Liver (tissue), 9 donors: ENCODE measurements around the gene RDX. TPM values are rescaled to one million over a fixed set of nuclear protein-coding genes. Genes with fewer than 3 reads are reported as not detected.
A peak's percentile ranks its signal among the peaks of the same experiment; 100 is the strongest.

Experiments
- DNase-seq: peaks from one replicate; pipeline ENCODE4 v3.0.0-alpha.2; 2017; ENCODE audit warnings: low spot score
- H3K27ac ChIP-seq, 2 donors: one replicate each; pipeline ENCODE4 v1.7.0; 2013; ENCODE audit warnings: inconsistent platforms in 2 of 2, low read length in 2 of 2, control low read depth in 1 of 2, low read depth in 1 of 2, mild to moderate bottlenecking in 1 of 2
- H3K27me3 ChIP-seq, 4 donors: one replicate each; pipeline versions ENCODE4 v1.6.1 to v1.7.0; 2013; ENCODE audit warnings: low read length in 3 of 4, inconsistent platforms in 1 of 4, mild to moderate bottlenecking in 1 of 4, moderate library complexity in 1 of 4; ENCODE audit not compliant: control insufficient read depth in 4 of 4, insufficient read depth in 4 of 4
- H3K36me3 ChIP-seq, 4 donors: one replicate each; pipeline versions ENCODE4 v1.6.1 to v1.7.0; 2013; ENCODE audit warnings: low read length in 3 of 4, mild to moderate bottlenecking in 3 of 4, low read depth in 1 of 4, moderate library complexity in 1 of 4; ENCODE audit not compliant: control insufficient read depth in 4 of 4, insufficient read depth in 3 of 4
- H3K4me1 ChIP-seq, 4 donors: one replicate each; pipeline versions ENCODE4 v1.6.1 to v1.7.0; 2013; ENCODE audit warnings: low read length in 3 of 4, mild to moderate bottlenecking in 3 of 4, moderate library complexity in 1 of 4; ENCODE audit not compliant: control insufficient read depth in 4 of 4, insufficient read depth in 4 of 4
- H3K4me3 ChIP-seq, 3 donors: one replicate each; pipeline versions ENCODE4 v1.6.1 to v1.7.0; 2013; ENCODE audit warnings: low read length in 3 of 3, control low read depth in 1 of 3, low read depth in 1 of 3, mild to moderate bottlenecking in 1 of 3
- H3K9ac ChIP-seq, 2 donors: one replicate each; pipeline ENCODE4 v1.7.0; 2013; ENCODE audit warnings: low read length in 2 of 2, mild to moderate bottlenecking in 2 of 2, moderate library complexity in 2 of 2, control low read depth in 1 of 2, low read depth in 1 of 2
- H3K9me3 ChIP-seq, 4 donors: one replicate each; pipeline versions ENCODE4 v1.6.1 to v1.7.0; 2013; ENCODE audit warnings: low read length in 3 of 4; ENCODE audit not compliant: control insufficient read depth in 4 of 4
- EGR1 ChIP-seq, 2 donors: IDR thresholded peaks; 2 replicates each; pipeline ENCODE4 v1.6.1; 2016 to 2018; ENCODE audit warnings: antibody characterized with exemption in 2 of 2, low read depth in 2 of 2
- FOXA1 ChIP-seq: IDR thresholded peaks from 2 replicates; pipeline ENCODE4 v1.6.1; 2016; ENCODE audit warnings: antibody characterized with exemption
- FOXA2 ChIP-seq: IDR thresholded peaks from 2 replicates; pipeline ENCODE4 v1.6.1; 2016; ENCODE audit warnings: antibody characterized with exemption
- GABPA ChIP-seq, 2 donors: IDR thresholded peaks in 1 of 2; conservative IDR thresholded peaks in 1 of 2; 2 replicates each; pipeline ENCODE4 v1.6.1; 2016; ENCODE audit warnings: antibody characterized with exemption in 2 of 2, mild to moderate bottlenecking in 1 of 2, moderate library complexity in 1 of 2
- HNF4A ChIP-seq, 2 donors: conservative IDR thresholded peaks; 2 replicates each; pipeline ENCODE4 v1.6.1; 2016; ENCODE audit warnings: antibody characterized with exemption in 2 of 2, mild to moderate bottlenecking in 2 of 2
- HNF4G ChIP-seq: IDR thresholded peaks from 2 replicates; pipeline ENCODE4 v1.6.1; 2016; ENCODE audit warnings: antibody characterized with exemption
- JUND ChIP-seq, 2 donors: IDR thresholded peaks; 2 replicates each; pipeline ENCODE4 v1.6.1; 2016; ENCODE audit warnings: antibody characterized with exemption in 2 of 2
- NR2F2 ChIP-seq: IDR thresholded peaks from 2 replicates; pipeline ENCODE4 v1.6.1; 2016; ENCODE audit warnings: antibody characterized with exemption
- RAD21 ChIP-seq, 2 donors: IDR thresholded peaks; 2 replicates each; pipeline ENCODE4 v1.6.1; 2016; ENCODE audit warnings: antibody characterized with exemption in 2 of 2, mild to moderate bottlenecking in 2 of 2
- RXRA ChIP-seq, 2 donors: IDR thresholded peaks; 2 replicates each; pipeline ENCODE4 v1.6.1; 2017 to 2018; ENCODE audit warnings: antibody characterized with exemption in 2 of 2, mild to moderate bottlenecking in 1 of 2
- SP1 ChIP-seq: IDR thresholded peaks from 2 replicates; pipeline ENCODE4 v1.6.1; 2018; ENCODE audit warnings: antibody characterized with exemption, mild to moderate bottlenecking
- TAF1 ChIP-seq: conservative IDR thresholded peaks from 2 replicates; pipeline ENCODE4 v1.6.1; 2016; ENCODE audit warnings: antibody characterized with exemption, mild to moderate bottlenecking
- YY1 ChIP-seq: IDR thresholded peaks from 2 replicates; pipeline ENCODE4 v1.6.1; 2016; ENCODE audit warnings: antibody characterized with exemption, mild to moderate bottlenecking
- WGBS: extraction: QIAGEN DNeasy Blood & Tissue Kit; methylation state at CpG from one replicate; pipeline ENCODE4 v1.1.7; 2013; 5-methylcytosine and 5-hydroxymethylcytosine counted together
- polyA plus RNA-seq, 2 donors: library from polyadenylated mRNA; stranded (reverse) in 1 of 2; unstranded in 1 of 2; fragments of 200-250 nt in 1 of 2; fragments of >200 nt in 1 of 2; fragmentation: Nextera tagmentation in 1 of 2; extraction: Ambion mirVana in 1 of 2; gene quantifications; one replicate each; pipeline versions ENCODE4 v1.2.1 to v1.2.3, GENCODE V29; 2013 to 2015
- total RNA-seq, 2 donors: library from RNA; depleted of rRNA; stranded (reverse); fragments of >200 nt; gene quantifications; one replicate each; pipeline ENCODE4 v1.2.3, GENCODE V29; 2014
- TF ChIP-seq, protein P1 (sequence below): IDR thresholded peaks from 2 replicates; pipeline ENCODE4 v1.6.1; 2016; ENCODE audit warnings: antibody characterized with exemption, mild to moderate bottlenecking
- TF ChIP-seq, protein P2 (sequence below): IDR thresholded peaks from 2 replicates; pipeline ENCODE4 v1.6.1; 2016; ENCODE audit warnings: antibody characterized with exemption
- TF ChIP-seq, protein P3 (sequence below): IDR thresholded peaks from 2 replicates; pipeline ENCODE4 v1.6.1; 2016; ENCODE audit warnings: antibody characterized with exemption
- TF ChIP-seq, protein P4 (sequence below): fragments of 150-350 bp; IDR thresholded peaks from 2 replicates; pipeline ENCODE4 v1.5.1; 2017; ENCODE audit warnings: improper control_type of control experiment, low read depth, low read length; ENCODE audit not compliant: missing input control
- TF ChIP-seq, protein P5 (sequence below): IDR thresholded peaks from 2 replicates; pipeline ENCODE4 v1.6.1; 2016; ENCODE audit warnings: antibody characterized with exemption
- donor health status: healthy.
- donor health status: healthy.
- donor health status: healthy.
- donor health status: healthy.
- donor health status: healthy.

RDX gene
- total and polyA plus RNA-seq, 4 donors: 19.9 to 116 (median 53.9) TPM

DNA sequence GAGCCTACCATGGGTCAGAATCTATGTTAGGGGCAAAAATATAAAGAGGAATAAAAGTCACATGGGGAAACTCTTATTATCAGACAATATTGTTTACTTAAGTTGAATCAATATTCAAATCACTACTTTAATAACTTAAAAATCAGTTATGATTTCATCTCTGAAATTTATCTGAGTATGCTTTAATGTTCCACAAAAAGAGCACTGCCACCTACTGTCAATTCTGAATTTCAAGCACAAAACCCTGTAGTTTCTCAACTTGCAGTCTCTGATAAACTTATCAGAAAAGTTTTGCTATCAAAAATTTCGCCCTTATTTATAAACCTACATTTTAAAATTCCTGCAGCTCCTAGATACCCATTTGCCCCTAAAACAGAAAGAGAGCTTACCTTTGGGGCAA is 47.3 kb downstream of the RDX start:
- H3K9me3 ChIP-seq: no peaks in the 10 kb centered on the region
- peaks cover 3 to 27% (median 11%) of the 10 kb centered on the region in 4 donors for H3K36me3 ChIP-seq
- no peak overlapping the region for H3K9ac ChIP-seq
- H3K4me1 ChIP-seq: peaks cover 0 to 4% (median 3%) of the 10 kb centered on the region in 4 donors
- H3K27ac ChIP-seq: no peak overlapping the region
- no peak overlapping the region for H3K4me3 ChIP-seq
- no peak for DNase-seq
- H3K27me3 ChIP-seq: no peaks in the 10 kb centered on the region
- 83% methylated on average over 1 of the region's 1 CpG for WGBS
- TF ChIP-seq NR2F2: no peak
- peak; percentile 28 to 31 for TF ChIP-seq RAD21 (IDR thresholded peaks at IDR 0.05)

DNA sequence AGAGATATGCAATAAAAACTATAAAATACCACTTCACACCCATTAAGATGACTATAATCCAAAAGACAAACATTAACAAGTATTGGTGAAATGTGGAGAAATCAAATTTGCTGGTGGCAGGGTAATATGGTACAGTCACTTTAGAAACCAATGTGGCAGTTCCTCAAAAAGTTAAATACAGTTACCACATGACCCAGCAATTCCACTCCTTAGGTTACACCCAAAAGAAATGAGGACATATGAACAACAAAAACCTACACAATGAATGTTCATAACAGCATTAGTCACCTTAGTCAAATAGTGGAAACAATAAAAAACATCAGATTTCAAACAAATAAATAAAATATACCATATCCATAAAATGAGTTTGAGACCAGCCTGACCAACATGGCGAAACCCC is 52.6 kb downstream of the RDX start:
- no peak for DNase-seq
- H3K9me3 ChIP-seq: no peaks in the 10 kb centered on the region

More for the DNA sequence above, 52.6 kb downstream of the RDX start:
- no peak overlapping the region for H3K4me3 ChIP-seq
- WGBS: 98% methylated on average over 1 of the region's 1 CpG
- no peak overlapping the region for H3K9ac ChIP-seq
- no peaks in the 10 kb centered on the region for H3K4me1 ChIP-seq
- peaks cover 0 to 17% (median 6%) of the 10 kb centered on the region in 4 donors for H3K36me3 ChIP-seq
- H3K27ac ChIP-seq: no peak overlapping the region
- no peaks in the 10 kb centered on the region for H3K27me3 ChIP-seq
- TF ChIP-seq FOXA2 (no peak), RAD21 (IDR thresholded peaks at IDR 0.05) (no peak), TAF1 (no peak), GABPA (IDR thresholded peaks at IDR 0.05 in 1 of 2, conservative IDR thresholded peaks at IDR 0.05 in 1 of 2) (no peak), FOXA1 (no peak), JUND (IDR thresholded peaks at IDR 0.05) (no peak), NR2F2 (no peak), SP1 (no peak), YY1 (no peak), HNF4A (conservative IDR thresholded peaks at IDR 0.05) (no peak), HNF4G (no peak), EGR1 (IDR thresholded peaks at IDR 0.05; ENCODE audit: low read depth in 2 of 2) (no peak), RXRA (IDR thresholded peaks at IDR 0.05) (no peak)
- TF ChIP-seq, protein P1, sequence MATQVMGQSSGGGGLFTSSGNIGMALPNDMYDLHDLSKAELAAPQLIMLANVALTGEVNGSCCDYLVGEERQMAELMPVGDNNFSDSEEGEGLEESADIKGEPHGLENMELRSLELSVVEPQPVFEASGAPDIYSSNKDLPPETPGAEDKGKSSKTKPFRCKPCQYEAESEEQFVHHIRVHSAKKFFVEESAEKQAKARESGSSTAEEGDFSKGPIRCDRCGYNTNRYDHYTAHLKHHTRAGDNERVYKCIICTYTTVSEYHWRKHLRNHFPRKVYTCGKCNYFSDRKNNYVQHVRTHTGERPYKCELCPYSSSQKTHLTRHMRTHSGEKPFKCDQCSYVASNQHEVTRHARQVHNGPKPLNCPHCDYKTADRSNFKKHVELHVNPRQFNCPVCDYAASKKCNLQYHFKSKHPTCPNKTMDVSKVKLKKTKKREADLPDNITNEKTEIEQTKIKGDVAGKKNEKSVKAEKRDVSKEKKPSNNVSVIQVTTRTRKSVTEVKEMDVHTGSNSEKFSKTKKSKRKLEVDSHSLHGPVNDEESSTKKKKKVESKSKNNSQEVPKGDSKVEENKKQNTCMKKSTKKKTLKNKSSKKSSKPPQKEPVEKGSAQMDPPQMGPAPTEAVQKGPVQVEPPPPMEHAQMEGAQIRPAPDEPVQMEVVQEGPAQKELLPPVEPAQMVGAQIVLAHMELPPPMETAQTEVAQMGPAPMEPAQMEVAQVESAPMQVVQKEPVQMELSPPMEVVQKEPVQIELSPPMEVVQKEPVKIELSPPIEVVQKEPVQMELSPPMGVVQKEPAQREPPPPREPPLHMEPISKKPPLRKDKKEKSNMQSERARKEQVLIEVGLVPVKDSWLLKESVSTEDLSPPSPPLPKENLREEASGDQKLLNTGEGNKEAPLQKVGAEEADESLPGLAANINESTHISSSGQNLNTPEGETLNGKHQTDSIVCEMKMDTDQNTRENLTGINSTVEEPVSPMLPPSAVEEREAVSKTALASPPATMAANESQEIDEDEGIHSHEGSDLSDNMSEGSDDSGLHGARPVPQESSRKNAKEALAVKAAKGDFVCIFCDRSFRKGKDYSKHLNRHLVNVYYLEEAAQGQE: no peak
- TF ChIP-seq, protein P2, sequence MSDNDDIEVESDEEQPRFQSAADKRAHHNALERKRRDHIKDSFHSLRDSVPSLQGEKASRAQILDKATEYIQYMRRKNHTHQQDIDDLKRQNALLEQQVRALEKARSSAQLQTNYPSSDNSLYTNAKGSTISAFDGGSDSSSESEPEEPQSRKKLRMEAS: no peak
- TF ChIP-seq, protein P3, sequence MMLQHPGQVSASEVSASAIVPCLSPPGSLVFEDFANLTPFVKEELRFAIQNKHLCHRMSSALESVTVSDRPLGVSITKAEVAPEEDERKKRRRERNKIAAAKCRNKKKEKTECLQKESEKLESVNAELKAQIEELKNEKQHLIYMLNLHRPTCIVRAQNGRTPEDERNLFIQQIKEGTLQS: no peak
- TF ChIP-seq, protein P4, sequence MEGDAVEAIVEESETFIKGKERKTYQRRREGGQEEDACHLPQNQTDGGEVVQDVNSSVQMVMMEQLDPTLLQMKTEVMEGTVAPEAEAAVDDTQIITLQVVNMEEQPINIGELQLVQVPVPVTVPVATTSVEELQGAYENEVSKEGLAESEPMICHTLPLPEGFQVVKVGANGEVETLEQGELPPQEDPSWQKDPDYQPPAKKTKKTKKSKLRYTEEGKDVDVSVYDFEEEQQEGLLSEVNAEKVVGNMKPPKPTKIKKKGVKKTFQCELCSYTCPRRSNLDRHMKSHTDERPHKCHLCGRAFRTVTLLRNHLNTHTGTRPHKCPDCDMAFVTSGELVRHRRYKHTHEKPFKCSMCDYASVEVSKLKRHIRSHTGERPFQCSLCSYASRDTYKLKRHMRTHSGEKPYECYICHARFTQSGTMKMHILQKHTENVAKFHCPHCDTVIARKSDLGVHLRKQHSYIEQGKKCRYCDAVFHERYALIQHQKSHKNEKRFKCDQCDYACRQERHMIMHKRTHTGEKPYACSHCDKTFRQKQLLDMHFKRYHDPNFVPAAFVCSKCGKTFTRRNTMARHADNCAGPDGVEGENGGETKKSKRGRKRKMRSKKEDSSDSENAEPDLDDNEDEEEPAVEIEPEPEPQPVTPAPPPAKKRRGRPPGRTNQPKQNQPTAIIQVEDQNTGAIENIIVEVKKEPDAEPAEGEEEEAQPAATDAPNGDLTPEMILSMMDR: no peak
- TF ChIP-seq, protein P5, sequence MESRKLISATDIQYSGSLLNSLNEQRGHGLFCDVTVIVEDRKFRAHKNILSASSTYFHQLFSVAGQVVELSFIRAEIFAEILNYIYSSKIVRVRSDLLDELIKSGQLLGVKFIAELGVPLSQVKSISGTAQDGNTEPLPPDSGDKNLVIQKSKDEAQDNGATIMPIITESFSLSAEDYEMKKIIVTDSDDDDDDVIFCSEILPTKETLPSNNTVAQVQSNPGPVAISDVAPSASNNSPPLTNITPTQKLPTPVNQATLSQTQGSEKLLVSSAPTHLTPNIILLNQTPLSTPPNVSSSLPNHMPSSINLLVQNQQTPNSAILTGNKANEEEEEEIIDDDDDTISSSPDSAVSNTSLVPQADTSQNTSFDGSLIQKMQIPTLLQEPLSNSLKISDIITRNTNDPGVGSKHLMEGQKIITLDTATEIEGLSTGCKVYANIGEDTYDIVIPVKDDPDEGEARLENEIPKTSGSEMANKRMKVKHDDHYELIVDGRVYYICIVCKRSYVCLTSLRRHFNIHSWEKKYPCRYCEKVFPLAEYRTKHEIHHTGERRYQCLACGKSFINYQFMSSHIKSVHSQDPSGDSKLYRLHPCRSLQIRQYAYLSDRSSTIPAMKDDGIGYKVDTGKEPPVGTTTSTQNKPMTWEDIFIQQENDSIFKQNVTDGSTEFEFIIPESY: no peak
